K562 (cell line): ENCODE data around the gene RTF1. TPM values are rescaled to one million over a fixed set of nuclear protein-coding genes. Genes with fewer than 3 reads are reported as not detected.

Experiments
- BRCA1 ChIP-seq, 2 experiments: fragments of 450-650 bp in 1 of 2; sonication (generic) in 1 of 2; formaldehyde crosslinking in 1 of 2; IDR thresholded peaks; 2 replicates each; pipeline versions ENCODE4 v1.5.0 to v1.6.1; 2017 to 2020; ENCODE audit warnings: mild to moderate bottlenecking in 1 of 2, missing genetic modification reagents in 1 of 2
- CBX3 ChIP-seq, 2 experiments: IDR thresholded peaks; 1 replicate in 1 of 2; 2 replicates in 1 of 2; pipeline ENCODE4 v1.6.1; 2012; ENCODE audit warnings: inconsistent platforms in 2 of 2, low read length in 2 of 2, borderline replicate concordance in 1 of 2, control low read depth in 1 of 2
- CC2D1A ChIP-seq: fragments of 450-650 bp; IDR thresholded peaks from 2 replicates; pipeline ENCODE4 v1.6.1; 2017; ENCODE audit warnings: mild to moderate bottlenecking
- CHD1 ChIP-seq: fragments of 200-600 bp; sonication (generic); IDR thresholded peaks from one replicate; pipeline ENCODE4 v1.6.1; 2012; ENCODE audit warnings: mild to moderate bottlenecking, moderate library complexity, low read length, inconsistent platforms
- ELF1 ChIP-seq: fragments of 200-800 bp; sonication (Bioruptor generic); IDR thresholded peaks from 2 replicates; pipeline ENCODE4 v1.6.1; 2016; ENCODE audit warnings: missing genetic modification characterization, missing compliant biosample characterization
- HCFC1 ChIP-seq: IDR thresholded peaks from 2 replicates; pipeline ENCODE4 v1.6.1; 2012; ENCODE audit warnings: low read depth, low read length, improper control_type of control experiment
- IRF2 ChIP-seq: sonication (generic); formaldehyde crosslinking; IDR thresholded peaks from 2 replicates; pipeline ENCODE4 v1.8.1; 2022; ENCODE audit warnings: mild to moderate bottlenecking, missing genetic modification reagents
- JUN ChIP-seq, 2 experiments: sonication (generic) in 1 of 2; formaldehyde crosslinking in 1 of 2; IDR thresholded peaks; 2 replicates each; pipeline versions ENCODE4 v1.6.1 to v1.8.0; 2012 to 2022; ENCODE audit warnings: borderline replicate concordance in 2 of 2, mild to moderate bottlenecking in 2 of 2, improper control_type of control experiment in 1 of 2, low read depth in 1 of 2, low read length in 1 of 2, missing genetic modification reagents in 1 of 2
- KLF16 ChIP-seq: IDR thresholded peaks from 2 replicates; pipeline ENCODE4 v1.6.1; 2016; ENCODE audit warnings: antibody characterized with exemption
- MCM7 ChIP-seq, 2 experiments: fragments of 450-650 bp; IDR thresholded peaks; 2 replicates each; pipeline ENCODE4 v1.6.1; 2016 to 2018
- POLR2AphosphoS2 ChIP-seq: IDR thresholded peaks from 2 replicates; pipeline ENCODE4 v1.6.1; 2012; ENCODE audit warnings: low read length, improper control_type of control experiment
- TCF7L2 ChIP-seq: fragments of 150-350 bp; IDR thresholded peaks from 2 replicates; pipeline ENCODE4 v1.6.1; 2016; ENCODE audit warnings: low read depth, mild to moderate bottlenecking, low read length, moderate library complexity
- polyA plus RNA-seq, 8 experiments: library from polyadenylated mRNA; depleted of rRNA in 4 of 8; stranded (reverse) in 5 of 8; unstranded in 3 of 8; fragments of >200 nt; fragmentation: Nextera tagmentation in 2 of 8; fragmentation: Illumina TruSeq in 1 of 8; extraction: Ambion mirVana in 2 of 8; extraction: Trizol in 1 of 8; gene quantifications; 2 replicates each; pipeline versions ENCODE4 v1.2.1 to v1.2.3, GENCODE V29; 2011 to 2014; ENCODE audit warnings: inconsistent platforms in 1 of 8, missing spikeins in 1 of 8
- total RNA-seq, 7 experiments: library from RNA; depleted of rRNA in 6 of 7; stranded (reverse); fragments of >200 nt in 6 of 7; fragmentation: Illumina TruSeq in 2 of 7; extraction: Trizol in 2 of 7; gene quantifications; 2 replicates each; pipeline versions ENCODE4 v1.2.1 to v1.2.3, GENCODE V29; 2011 to 2021; ENCODE audit warnings: low replicate concordance in 1 of 7
- TF ChIP-seq, protein P1 (sequence below), 2 experiments: fragments of 450-650 bp in 1 of 2; sonication (generic) in 1 of 2; formaldehyde crosslinking in 1 of 2; IDR thresholded peaks; 2 replicates each; pipeline versions ENCODE4 v1.7.1 to v1.9.0; 2016 to 2022; ENCODE audit warnings: inconsistent platforms in 1 of 2, mild to moderate bottlenecking in 1 of 2, missing genetic modification reagents in 1 of 2
- TF ChIP-seq, protein P2 (sequence below): sonication (generic); IDR thresholded peaks from 2 replicates; pipeline ENCODE4 v1.6.1; 2016
- TF ChIP-seq, protein P3 (sequence below): fragments of 450-650 bp; IDR thresholded peaks from 2 replicates; pipeline ENCODE4 v1.6.1; 2016; ENCODE audit warnings: borderline replicate concordance

Gene RTF1
- total and polyA plus RNA-seq, 9 of the 15 experiments (the other 6 are each of a cell fraction or from before 2014, with no cell fraction given) = 7.6 to 69.5 (median 31.5) TPM

DNA sequence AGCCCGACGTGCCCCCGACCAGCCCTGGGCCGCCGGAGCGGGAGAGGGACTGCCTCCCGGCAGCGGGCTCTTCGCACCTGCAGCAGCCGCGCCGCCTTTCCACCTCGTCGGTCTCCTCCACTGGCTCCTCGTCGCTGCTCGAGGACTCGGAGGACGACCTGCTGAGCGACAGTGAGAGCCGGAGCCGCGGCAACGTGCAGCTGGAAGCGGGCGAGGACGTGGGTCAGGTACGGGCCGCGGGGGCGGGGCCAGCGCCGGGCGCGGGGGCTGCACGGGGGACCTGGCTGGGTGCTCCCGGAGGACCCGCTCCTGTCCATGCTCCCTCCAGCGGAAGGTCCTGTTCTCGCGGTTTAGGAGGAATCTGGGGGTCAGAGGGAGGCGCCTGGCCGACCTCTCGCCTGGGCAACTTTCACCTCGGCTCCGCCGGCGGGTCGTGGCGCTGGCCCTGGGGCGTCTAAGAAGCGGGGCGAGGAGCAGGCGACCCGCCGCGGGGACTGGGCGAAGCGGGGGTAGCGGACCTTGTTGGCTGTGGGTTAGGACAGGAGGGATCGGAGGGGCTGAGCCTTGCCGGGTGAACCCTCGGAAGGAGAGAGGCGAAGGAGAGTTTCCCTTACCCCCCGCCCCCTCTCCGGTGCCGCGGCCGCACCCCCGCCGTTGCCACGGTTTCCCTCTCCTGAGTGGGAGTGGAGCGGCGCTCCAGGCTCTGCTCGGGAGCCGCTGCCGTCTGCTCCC lies 77.5 kb downstream of the RTF1 start (continued):
- TF ChIP-seq, protein P1, sequence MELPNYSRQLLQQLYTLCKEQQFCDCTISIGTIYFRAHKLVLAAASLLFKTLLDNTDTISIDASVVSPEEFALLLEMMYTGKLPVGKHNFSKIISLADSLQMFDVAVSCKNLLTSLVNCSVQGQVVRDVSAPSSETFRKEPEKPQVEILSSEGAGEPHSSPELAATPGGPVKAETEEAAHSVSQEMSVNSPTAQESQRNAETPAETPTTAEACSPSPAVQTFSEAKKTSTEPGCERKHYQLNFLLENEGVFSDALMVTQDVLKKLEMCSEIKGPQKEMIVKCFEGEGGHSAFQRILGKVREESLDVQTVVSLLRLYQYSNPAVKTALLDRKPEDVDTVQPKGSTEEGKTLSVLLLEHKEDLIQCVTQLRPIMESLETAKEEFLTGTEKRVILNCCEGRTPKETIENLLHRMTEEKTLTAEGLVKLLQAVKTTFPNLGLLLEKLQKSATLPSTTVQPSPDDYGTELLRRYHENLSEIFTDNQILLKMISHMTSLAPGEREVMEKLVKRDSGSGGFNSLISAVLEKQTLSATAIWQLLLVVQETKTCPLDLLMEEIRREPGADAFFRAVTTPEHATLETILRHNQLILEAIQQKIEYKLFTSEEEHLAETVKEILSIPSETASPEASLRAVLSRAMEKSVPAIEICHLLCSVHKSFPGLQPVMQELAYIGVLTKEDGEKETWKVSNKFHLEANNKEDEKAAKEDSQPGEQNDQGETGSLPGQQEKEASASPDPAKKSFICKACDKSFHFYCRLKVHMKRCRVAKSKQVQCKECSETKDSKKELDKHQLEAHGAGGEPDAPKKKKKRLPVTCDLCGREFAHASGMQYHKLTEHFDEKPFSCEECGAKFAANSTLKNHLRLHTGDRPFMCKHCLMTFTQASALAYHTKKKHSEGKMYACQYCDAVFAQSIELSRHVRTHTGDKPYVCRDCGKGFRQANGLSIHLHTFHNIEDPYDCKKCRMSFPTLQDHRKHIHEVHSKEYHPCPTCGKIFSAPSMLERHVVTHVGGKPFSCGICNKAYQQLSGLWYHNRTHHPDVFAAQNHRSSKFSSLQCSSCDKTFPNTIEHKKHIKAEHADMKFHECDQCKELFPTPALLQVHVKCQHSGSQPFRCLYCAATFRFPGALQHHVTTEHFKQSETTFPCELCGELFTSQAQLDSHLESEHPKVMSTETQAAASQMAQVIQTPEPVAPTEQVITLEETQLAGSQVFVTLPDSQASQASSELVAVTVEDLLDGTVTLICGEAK (IDR thresholded peaks at IDR 0.05) = no peak
- TF ChIP-seq, protein P1 (CRISPR knock-in tag; IDR thresholded peaks at IDR 0.05) = no peak
- TF ChIP-seq CBX3 (IDR thresholded peaks at IDR 0.05; ENCODE audit: borderline replicate concordance in 1 of 2, low read length in 2 of 2) (0 out of 3 replicates have a peak, but pooled peaks of 1 of the 2 experiments have one; percentile 32), CC2D1A (no peak), IRF2 (no peak), TCF7L2 (no peak), BRCA1 (IDR thresholded peaks at IDR 0.05) (no peak), BRCA1 (CRISPR knock-in tag; IDR thresholded peaks at IDR 0.05) (no peak), HCFC1 (0 out of 2 replicates have a peak, but pooled peaks have one; percentile 3), JUN (IDR thresholded peaks at IDR 0.05; ENCODE audit: borderline replicate concordance, low read depth, low read length) (no peak), JUN (CRISPR knock-in tag; IDR thresholded peaks at IDR 0.05; ENCODE audit: borderline replicate concordance) (no peak), MCM7 (IDR thresholded peaks at IDR 0.05) (no peak), POLR2AphosphoS2 (no peak), ELF1 (tag) (no peak), CHD1 (peak; percentile 67), KLF16 (no peak)
- TF ChIP-seq, protein P2, sequence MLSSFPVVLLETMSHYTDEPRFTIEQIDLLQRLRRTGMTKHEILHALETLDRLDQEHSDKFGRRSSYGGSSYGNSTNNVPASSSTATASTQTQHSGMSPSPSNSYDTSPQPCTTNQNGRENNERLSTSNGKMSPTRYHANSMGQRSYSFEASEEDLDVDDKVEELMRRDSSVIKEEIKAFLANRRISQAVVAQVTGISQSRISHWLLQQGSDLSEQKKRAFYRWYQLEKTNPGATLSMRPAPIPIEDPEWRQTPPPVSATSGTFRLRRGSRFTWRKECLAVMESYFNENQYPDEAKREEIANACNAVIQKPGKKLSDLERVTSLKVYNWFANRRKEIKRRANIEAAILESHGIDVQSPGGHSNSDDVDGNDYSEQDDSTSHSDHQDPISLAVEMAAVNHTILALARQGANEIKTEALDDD = no peak
- TF ChIP-seq, protein P3, sequence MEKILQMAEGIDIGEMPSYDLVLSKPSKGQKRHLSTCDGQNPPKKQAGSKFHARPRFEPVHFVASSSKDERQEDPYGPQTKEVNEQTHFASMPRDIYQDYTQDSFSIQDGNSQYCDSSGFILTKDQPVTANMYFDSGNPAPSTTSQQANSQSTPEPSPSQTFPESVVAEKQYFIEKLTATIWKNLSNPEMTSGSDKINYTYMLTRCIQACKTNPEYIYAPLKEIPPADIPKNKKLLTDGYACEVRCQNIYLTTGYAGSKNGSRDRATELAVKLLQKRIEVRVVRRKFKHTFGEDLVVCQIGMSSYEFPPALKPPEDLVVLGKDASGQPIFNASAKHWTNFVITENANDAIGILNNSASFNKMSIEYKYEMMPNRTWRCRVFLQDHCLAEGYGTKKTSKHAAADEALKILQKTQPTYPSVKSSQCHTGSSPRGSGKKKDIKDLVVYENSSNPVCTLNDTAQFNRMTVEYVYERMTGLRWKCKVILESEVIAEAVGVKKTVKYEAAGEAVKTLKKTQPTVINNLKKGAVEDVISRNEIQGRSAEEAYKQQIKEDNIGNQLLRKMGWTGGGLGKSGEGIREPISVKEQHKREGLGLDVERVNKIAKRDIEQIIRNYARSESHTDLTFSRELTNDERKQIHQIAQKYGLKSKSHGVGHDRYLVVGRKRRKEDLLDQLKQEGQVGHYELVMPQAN = no peak
